ENCODE results near the gene ZNF14. TPM values are rescaled to one million over a fixed set of nuclear protein-coding genes. Genes with fewer than 3 reads are reported as not detected.

Gene ZNF14
- total RNA-seq, 3 donors from 2014 or later = 2.6 to 7.6 (median 2.8) TPM

- no peak overlapping the region for H3K4me3 ChIP-seq
- TF ChIP-seq CTCF (IDR thresholded peaks at IDR 0.05) = no peak
- no peak for ATAC-seq
- no peak for DNase-seq
- H3K4me1 ChIP-seq (ENCODE audit: low read depth) = no peaks in the 10 kb centered on the region
- intact Hi-C loops (cut with DNase I, micrococcal nuclease) = no loop called here
- H3K36me3 ChIP-seq (ENCODE audit: low read depth) = no peaks in the 10 kb centered on the region
- no peaks in the 10 kb centered on the region for H3K9me3 ChIP-seq
Measured at GRCh38 chr19:19737559-19738332, 4.8 kb upstream of the ZNF14 start.

GRCh38 chr19:19721896-19722295 is 11.0 kb downstream of the ZNF14 start:
- peaks cover 83% of the 10 kb centered on the region for H3K9me3 ChIP-seq
- intact Hi-C loops (cut with DNase I, micrococcal nuclease) = no loop called here

GRCh38 chr19:19719798-19720197 is 13.1 kb downstream of the ZNF14 start:
- TF ChIP-seq CTCF (IDR thresholded peaks at IDR 0.05) = no peak
- no peak overlapping the region for H3K4me3 ChIP-seq

More at GRCh38 chr19:19721896-19722295, 11.0 kb downstream of the ZNF14 start:
- no peak for ATAC-seq
- Histone ChIP-seq H3K4me1 (ENCODE audit: low read depth) (no peaks in the 10 kb centered on the region), H3K4me3 (no peak overlapping the region), H3K36me3 (ENCODE audit: low read depth) (no peaks in the 10 kb centered on the region)
- DNase-seq = no peak
- no peak for TF ChIP-seq CTCF (IDR thresholded peaks at IDR 0.05)

GRCh38 chr19:19711934-19712828 is 20.7 kb downstream of the ZNF14 start:
- ATAC-seq (no peak), DNase-seq (no peak)
- H3K9me3 ChIP-seq = peaks cover 100% of the 10 kb centered on the region
- H3K4me1 ChIP-seq (ENCODE audit: low read depth) = no peaks in the 10 kb centered on the region
- no peak for TF ChIP-seq CTCF (IDR thresholded peaks at IDR 0.05)
- peaks cover 16% of the 10 kb centered on the region for H3K36me3 ChIP-seq (ENCODE audit: low read depth)
- intact Hi-C loops (cut with DNase I, micrococcal nuclease) = no loop called here
- no peak overlapping the region for H3K4me3 ChIP-seq

More at GRCh38 chr19:19719798-19720197, 13.1 kb downstream of the ZNF14 start:
- peaks cover 93% of the 10 kb centered on the region for H3K9me3 ChIP-seq
- no peak for DNase-seq
- H3K36me3 ChIP-seq (ENCODE audit: low read depth) = no peaks in the 10 kb centered on the region
- intact Hi-C loops (cut with DNase I, micrococcal nuclease) = no loop called here
- ATAC-seq = no peak
- no peaks in the 10 kb centered on the region for H3K4me1 ChIP-seq (ENCODE audit: low read depth)

- H3K4me3 ChIP-seq = no peak overlapping the region
- peaks cover 99% of the 10 kb centered on the region for H3K9me3 ChIP-seq
- ATAC-seq (no peak), DNase-seq (no peak)
- no peak for TF ChIP-seq CTCF (IDR thresholded peaks at IDR 0.05)
- H3K4me1 ChIP-seq (ENCODE audit: low read depth) = no peaks in the 10 kb centered on the region
- intact Hi-C loops (cut with DNase I, micrococcal nuclease) = no loop called here
- peaks cover 16% of the 10 kb centered on the region for H3K36me3 ChIP-seq (ENCODE audit: low read depth)
Measured at GRCh38 chr19:19711306-19711933, 21.5 kb downstream of the ZNF14 start.
